Osteocyte (in vitro differentiated cells): ENCODE data around the gene CSRP1. TPM values are rescaled to one million over a fixed set of nuclear protein-coding genes. Genes with fewer than 3 reads are reported as not detected.

ENCODE experiments used
- DNase-seq: peaks from one replicate; pipeline ENCODE4 v3.0.0; 2021; ENCODE audit warnings: mixed read lengths; ENCODE audit not compliant: unreplicated experiment; ENCODE audit errors: extremely low spot score
- H3K27ac Mint-ChIP-seq: one replicate; pipeline ENCODE4 v1.8.0; 2021; ENCODE audit warnings: mild to moderate bottlenecking, mixed read lengths; ENCODE audit not compliant: unreplicated experiment
- H3K27me3 Mint-ChIP-seq: one replicate; pipeline ENCODE4 v1.8.0; 2021; ENCODE audit warnings: mixed read lengths; ENCODE audit not compliant: unreplicated experiment
- H3K36me3 Mint-ChIP-seq: one replicate; pipeline ENCODE4 v1.8.0; 2021; ENCODE audit warnings: mixed read lengths; ENCODE audit not compliant: unreplicated experiment
- H3K4me1 Mint-ChIP-seq: one replicate; pipeline ENCODE4 v1.8.0; 2021; ENCODE audit warnings: mixed read lengths; ENCODE audit not compliant: unreplicated experiment
- H3K4me3 Mint-ChIP-seq: one replicate; pipeline ENCODE4 v1.8.0; 2021; ENCODE audit warnings: mild to moderate bottlenecking, moderate library complexity, mixed read lengths; ENCODE audit not compliant: unreplicated experiment
- H3K9me3 Mint-ChIP-seq: one replicate; pipeline ENCODE4 v1.8.0; 2021; ENCODE audit warnings: mixed read lengths; ENCODE audit not compliant: unreplicated experiment
- total RNA-seq: library from RNA; stranded (reverse); gene quantifications from 2 replicates; pipeline ENCODE4 v1.2.1, GENCODE V29; 2021
- TF ChIP-seq, protein P1 (sequence below): fragments of 200-600 bp; sonication (generic); IDR thresholded peaks from 2 replicates; pipeline ENCODE4 v1.5.0; 2021; ENCODE audit warnings: antibody characterized with exemption, mild to moderate bottlenecking, moderate library complexity

CSRP1 gene
- total RNA-seq, 1 donor from 2014 or later = 0.56 TPM

DNA sequence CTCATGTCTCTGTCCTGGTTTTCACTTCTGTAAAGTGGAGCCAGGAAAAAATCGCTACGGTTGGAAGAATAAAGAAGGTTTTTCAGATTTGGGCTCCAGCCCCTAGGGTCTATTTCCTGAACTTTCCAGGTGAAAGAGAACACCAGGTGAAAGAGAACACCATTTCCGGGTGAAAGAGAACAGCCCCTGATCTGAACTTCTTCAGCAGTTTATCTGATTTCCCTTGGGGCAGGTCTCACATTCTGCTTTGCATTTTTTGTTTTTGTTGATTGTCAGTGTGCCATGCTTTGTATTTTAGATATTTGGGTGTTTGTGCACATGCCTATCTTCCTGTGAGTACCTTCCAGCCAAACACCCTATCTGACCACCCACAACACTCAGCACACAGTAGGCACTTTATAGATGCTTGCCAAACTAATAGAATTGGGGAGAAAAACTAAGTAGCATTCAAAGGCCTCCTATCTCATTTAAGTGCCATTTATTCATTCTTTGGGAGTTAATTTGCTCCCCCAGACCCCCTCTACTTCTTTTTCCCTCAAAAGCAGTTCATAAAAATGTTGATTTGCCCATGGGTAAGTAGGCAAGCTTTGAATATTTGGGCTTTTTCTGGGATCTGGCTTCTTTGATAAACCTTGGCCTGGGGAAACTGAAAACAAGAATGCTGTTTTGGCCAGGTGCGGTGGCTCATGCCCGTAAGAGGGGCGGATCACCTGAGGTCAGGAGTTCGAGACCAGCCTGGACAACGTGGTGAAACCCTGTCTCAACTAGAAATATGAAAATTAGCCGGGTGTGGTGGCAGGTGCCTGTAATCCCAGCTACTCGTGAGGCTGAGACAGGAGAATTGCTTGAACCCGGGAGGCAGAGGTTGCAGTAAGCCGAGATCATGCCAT lies 34.2 kb upstream of the CSRP1 start:
- Mint-ChIP-seq H3K9me3 (peaks cover 5% of the 10 kb centered on the region), H3K4me1 (peaks cover 75% of the 10 kb centered on the region), H3K4me3 (peak overlapping the region; percentile 85), H3K27me3 (no peaks in the 10 kb centered on the region), H3K27ac (peak overlapping the region; percentile 98), H3K36me3 (no peaks in the 10 kb centered on the region)
- no peak for DNase-seq
- TF ChIP-seq, protein P1, sequence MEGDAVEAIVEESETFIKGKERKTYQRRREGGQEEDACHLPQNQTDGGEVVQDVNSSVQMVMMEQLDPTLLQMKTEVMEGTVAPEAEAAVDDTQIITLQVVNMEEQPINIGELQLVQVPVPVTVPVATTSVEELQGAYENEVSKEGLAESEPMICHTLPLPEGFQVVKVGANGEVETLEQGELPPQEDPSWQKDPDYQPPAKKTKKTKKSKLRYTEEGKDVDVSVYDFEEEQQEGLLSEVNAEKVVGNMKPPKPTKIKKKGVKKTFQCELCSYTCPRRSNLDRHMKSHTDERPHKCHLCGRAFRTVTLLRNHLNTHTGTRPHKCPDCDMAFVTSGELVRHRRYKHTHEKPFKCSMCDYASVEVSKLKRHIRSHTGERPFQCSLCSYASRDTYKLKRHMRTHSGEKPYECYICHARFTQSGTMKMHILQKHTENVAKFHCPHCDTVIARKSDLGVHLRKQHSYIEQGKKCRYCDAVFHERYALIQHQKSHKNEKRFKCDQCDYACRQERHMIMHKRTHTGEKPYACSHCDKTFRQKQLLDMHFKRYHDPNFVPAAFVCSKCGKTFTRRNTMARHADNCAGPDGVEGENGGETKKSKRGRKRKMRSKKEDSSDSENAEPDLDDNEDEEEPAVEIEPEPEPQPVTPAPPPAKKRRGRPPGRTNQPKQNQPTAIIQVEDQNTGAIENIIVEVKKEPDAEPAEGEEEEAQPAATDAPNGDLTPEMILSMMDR = no peak

DNA sequence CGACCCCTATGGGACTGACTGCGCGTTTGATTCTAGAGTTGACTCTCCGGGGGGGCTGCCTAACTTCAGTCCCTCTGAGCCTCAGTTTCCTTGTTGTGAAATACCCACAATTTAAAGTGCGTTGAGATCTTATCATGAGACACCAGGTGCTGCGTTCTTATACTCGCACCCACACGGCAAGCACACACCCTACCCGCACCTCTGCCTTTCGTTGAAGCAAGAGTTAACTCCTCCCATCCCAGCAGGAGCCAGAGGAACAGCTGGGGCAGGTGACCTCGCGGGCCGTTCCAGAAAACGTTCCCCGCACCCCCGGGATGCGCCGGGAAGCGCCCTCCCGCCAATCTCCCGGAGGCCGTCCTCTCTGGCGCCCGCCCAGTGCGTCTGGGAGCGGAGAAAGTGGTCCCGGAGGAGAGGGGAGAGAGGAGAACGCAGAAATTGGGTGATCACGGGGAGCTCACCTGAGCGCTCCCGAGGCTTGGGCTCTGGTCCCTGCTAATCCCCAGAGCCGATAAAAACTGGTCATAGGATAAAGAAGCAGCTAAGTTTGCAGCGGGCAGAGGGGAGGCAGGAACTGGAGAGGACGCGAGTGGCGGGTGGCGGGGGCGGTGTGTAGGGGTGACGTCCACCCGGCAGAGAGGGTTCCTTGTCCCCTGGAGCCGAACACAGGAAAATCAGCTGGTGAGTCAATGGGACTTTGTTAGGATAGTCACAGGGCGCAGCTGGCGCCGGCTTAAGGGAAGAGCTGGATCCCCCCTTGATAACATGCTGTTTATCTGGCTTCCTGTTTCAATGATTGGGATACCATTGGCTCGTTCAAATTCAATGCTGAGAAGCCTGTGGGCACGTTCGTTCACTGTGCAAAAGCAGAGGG lies 32.9 kb upstream of the CSRP1 start:
- TF ChIP-seq, protein P1 = no peak
- peak overlapping the region; percentile 98 for H3K27ac Mint-ChIP-seq
- DNase-seq = no peak
- no peaks in the 10 kb centered on the region for H3K27me3 Mint-ChIP-seq
- peaks cover 80% of the 10 kb centered on the region for H3K4me1 Mint-ChIP-seq
- H3K36me3 Mint-ChIP-seq = no peaks in the 10 kb centered on the region
- peaks cover 5% of the 10 kb centered on the region for H3K9me3 Mint-ChIP-seq
- peak overlapping the region; percentile 85 for H3K4me3 Mint-ChIP-seq

DNA sequence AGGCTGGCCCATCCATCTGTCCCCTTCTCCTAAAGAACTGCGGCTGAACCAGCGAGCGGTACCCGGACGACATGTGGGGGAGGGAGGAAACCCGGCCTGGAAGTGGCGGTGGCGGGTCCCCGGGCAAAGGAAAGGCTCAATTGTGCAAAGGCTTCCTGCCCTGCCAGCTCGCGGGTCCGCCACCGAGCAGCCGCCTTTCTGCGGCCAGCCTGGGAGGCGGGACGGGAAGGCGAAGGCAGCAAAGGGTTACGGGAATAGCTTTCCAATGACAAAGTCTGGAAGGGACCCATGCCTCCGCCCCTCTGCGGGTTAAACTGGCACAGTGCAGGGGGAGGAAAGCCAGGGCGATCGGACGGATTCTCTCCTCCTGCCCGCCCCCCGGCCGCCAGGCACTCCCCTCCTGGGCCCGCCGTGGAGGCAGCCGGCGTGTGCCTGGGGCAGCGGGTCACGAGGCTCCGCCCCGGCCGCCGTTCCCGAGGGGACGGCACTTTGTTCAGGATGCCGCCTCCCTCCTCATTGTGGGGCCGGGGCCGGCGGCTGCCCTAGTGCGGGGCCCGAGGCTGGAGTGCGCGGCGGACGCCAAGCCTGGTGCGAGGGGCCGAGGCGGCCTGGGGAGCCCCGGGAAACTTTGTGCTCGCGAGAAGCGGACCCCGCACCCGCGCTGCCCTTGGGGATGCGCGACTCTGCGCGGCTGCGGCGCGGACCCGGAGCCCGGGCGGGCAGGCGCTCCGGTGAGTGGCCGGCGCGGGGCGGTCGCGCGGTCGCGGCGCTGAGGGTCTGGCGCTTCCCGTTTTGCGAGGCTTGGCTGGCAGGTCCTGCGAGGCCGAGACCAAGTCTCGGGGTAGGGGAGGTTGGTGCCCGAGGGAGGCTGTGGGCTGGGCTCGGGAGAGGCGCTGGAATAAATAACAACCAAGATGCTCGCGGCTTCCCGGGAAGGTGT lies 32.0 kb upstream of the CSRP1 start, which contains the start of gene NAV1:
TSS of gene NAV1 (plus strand) at position 516 of the 940 bp plus-strand sequence. CDS start 83,758 bp downstream, outside the sequence.
- peak within 1 kb of the TSS; percentile 98 for H3K27ac Mint-ChIP-seq
- peaks cover 5% of the 10 kb centered on the region for H3K9me3 Mint-ChIP-seq
- peak; percentile 89 for DNase-seq
- no peaks in the 10 kb centered on the region for H3K36me3 Mint-ChIP-seq
- H3K27me3 Mint-ChIP-seq = no peaks in the 10 kb centered on the region
- peaks cover 76% of the 10 kb centered on the region for H3K4me1 Mint-ChIP-seq
- H3K4me3 Mint-ChIP-seq = peak within 1 kb of the TSS; percentile 85
- TF ChIP-seq, protein P1 = no peak

DNA sequence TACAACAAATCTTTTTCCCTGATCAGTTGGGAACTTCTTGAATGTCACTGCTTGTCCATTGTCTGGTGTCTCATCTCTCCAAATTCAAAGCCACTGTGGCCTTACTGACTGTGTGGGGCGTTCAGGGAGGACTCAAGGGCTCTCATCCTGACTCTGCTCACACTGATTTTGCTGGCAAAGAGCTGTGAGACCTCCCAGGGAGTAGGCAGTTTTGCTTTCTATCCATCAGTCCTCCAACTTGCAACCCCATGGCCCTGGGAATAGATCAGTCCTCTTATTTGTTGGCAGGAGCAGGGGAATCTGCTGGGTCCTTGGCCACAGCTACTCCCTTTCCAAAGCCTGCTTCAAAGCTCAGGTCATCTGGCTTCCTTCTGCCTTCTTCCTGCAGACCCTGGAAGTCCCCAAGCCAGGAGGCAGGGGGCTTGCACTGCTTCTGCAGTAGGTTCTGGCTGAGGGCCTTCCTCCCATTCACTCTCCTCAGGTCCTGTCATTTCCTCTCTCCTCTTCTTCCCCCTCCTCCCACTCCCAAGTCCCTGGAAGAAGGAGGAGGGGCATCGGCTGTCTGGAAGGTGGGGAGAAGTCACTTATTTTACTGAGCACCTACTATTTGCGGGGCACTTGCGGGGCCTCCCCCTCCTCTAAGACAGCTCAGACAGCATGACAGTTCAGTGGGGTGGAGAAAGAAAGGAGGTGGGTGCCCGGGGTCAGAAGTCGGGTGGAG lies 31.1 kb upstream of the CSRP1 start:
- TF ChIP-seq, protein P1 = no peak
- peak overlapping the region; percentile 69 for H3K4me3 Mint-ChIP-seq
- peaks cover 3% of the 10 kb centered on the region for H3K9me3 Mint-ChIP-seq
- H3K36me3 Mint-ChIP-seq = no peaks in the 10 kb centered on the region
- DNase-seq = no peak
- no peaks in the 10 kb centered on the region for H3K27me3 Mint-ChIP-seq
- H3K27ac Mint-ChIP-seq = peak overlapping the region; percentile 72
- H3K4me1 Mint-ChIP-seq = peaks cover 69% of the 10 kb centered on the region
